Liver (tissue), 3 donors: ENCODE measurements around the gene LTB4R2.

Experiments
- HNF4A ChIP-seq, 2 donors: conservative IDR thresholded peaks; 2 replicates each; pipeline ENCODE4 v1.6.1; 2016; ENCODE audit warnings: antibody characterized with exemption in 2 of 2, mild to moderate bottlenecking in 2 of 2
- HNF4G ChIP-seq: IDR thresholded peaks from 2 replicates; pipeline ENCODE4 v1.6.1; 2016; ENCODE audit warnings: antibody characterized with exemption
- JUND ChIP-seq, 2 donors: IDR thresholded peaks; 2 replicates each; pipeline ENCODE4 v1.6.1; 2016; ENCODE audit warnings: antibody characterized with exemption in 2 of 2
- RAD21 ChIP-seq, 2 donors: IDR thresholded peaks; 2 replicates each; pipeline ENCODE4 v1.6.1; 2016; ENCODE audit warnings: antibody characterized with exemption in 2 of 2, mild to moderate bottlenecking in 2 of 2
- SP1 ChIP-seq: IDR thresholded peaks from 2 replicates; pipeline ENCODE4 v1.6.1; 2018; ENCODE audit warnings: antibody characterized with exemption, mild to moderate bottlenecking
- TAF1 ChIP-seq: conservative IDR thresholded peaks from 2 replicates; pipeline ENCODE4 v1.6.1; 2016; ENCODE audit warnings: antibody characterized with exemption, mild to moderate bottlenecking
- YY1 ChIP-seq: IDR thresholded peaks from 2 replicates; pipeline ENCODE4 v1.6.1; 2016; ENCODE audit warnings: antibody characterized with exemption, mild to moderate bottlenecking
- TF ChIP-seq, protein P1 (sequence below): fragments of 150-350 bp; IDR thresholded peaks from 2 replicates; pipeline ENCODE4 v1.5.1; 2017; ENCODE audit warnings: improper control_type of control experiment, low read depth, low read length; ENCODE audit not compliant: missing input control
- TF ChIP-seq, protein P2 (sequence below): IDR thresholded peaks from 2 replicates; pipeline ENCODE4 v1.6.1; 2016; ENCODE audit warnings: antibody characterized with exemption, mild to moderate bottlenecking
- TF ChIP-seq, protein P3 (sequence below): IDR thresholded peaks from 2 replicates; pipeline ENCODE4 v1.6.1; 2016; ENCODE audit warnings: antibody characterized with exemption
- TF ChIP-seq, protein P4 (sequence below): IDR thresholded peaks from 2 replicates; pipeline ENCODE4 v1.6.1; 2016; ENCODE audit warnings: antibody characterized with exemption
- TF ChIP-seq, protein P5 (sequence below): IDR thresholded peaks from 2 replicates; pipeline ENCODE4 v1.6.1; 2016; ENCODE audit warnings: antibody characterized with exemption
- donor health status: healthy.
- donor health status: healthy.

DNA sequence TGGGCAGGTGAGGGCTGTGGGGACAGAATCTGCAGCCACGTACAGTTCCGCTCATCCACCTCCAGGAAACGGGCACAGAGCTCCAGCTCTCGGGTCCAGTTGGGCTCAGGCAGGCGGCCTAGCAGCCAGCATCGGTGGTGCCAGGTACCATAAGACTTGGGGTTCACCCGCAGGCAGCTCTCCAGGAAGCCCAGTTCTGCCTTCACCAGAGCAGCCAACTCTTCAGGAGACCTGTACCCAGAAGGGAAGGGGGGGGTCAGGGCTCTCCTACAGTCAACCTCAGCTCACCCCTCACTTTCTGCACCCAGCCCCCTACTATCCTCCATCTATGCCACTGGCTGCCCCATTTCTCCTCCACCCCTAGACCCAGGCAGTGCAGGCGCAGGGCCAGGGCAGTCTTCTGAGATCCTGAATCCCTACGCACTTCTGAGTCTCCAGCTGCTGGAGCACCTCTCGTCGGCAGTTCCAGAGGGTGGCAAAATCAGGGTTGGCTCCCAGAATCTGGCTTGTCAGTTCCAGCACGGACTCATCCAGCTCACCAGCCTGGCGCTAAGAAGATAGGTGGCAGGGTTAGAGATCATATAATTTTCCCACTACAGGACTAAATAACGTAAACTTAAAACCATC is 39.9 kb upstream of the LTB4R2 start:
- TF ChIP-seq, protein P1, sequence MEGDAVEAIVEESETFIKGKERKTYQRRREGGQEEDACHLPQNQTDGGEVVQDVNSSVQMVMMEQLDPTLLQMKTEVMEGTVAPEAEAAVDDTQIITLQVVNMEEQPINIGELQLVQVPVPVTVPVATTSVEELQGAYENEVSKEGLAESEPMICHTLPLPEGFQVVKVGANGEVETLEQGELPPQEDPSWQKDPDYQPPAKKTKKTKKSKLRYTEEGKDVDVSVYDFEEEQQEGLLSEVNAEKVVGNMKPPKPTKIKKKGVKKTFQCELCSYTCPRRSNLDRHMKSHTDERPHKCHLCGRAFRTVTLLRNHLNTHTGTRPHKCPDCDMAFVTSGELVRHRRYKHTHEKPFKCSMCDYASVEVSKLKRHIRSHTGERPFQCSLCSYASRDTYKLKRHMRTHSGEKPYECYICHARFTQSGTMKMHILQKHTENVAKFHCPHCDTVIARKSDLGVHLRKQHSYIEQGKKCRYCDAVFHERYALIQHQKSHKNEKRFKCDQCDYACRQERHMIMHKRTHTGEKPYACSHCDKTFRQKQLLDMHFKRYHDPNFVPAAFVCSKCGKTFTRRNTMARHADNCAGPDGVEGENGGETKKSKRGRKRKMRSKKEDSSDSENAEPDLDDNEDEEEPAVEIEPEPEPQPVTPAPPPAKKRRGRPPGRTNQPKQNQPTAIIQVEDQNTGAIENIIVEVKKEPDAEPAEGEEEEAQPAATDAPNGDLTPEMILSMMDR: no peak
- TF ChIP-seq YY1 (no peak), RAD21 (IDR thresholded peaks at IDR 0.05) (no peak), TAF1 (no peak), JUND (IDR thresholded peaks at IDR 0.05) (no peak), HNF4G (no peak), HNF4A (conservative IDR thresholded peaks at IDR 0.05) (no peak), SP1 (no peak)
- TF ChIP-seq, protein P2, sequence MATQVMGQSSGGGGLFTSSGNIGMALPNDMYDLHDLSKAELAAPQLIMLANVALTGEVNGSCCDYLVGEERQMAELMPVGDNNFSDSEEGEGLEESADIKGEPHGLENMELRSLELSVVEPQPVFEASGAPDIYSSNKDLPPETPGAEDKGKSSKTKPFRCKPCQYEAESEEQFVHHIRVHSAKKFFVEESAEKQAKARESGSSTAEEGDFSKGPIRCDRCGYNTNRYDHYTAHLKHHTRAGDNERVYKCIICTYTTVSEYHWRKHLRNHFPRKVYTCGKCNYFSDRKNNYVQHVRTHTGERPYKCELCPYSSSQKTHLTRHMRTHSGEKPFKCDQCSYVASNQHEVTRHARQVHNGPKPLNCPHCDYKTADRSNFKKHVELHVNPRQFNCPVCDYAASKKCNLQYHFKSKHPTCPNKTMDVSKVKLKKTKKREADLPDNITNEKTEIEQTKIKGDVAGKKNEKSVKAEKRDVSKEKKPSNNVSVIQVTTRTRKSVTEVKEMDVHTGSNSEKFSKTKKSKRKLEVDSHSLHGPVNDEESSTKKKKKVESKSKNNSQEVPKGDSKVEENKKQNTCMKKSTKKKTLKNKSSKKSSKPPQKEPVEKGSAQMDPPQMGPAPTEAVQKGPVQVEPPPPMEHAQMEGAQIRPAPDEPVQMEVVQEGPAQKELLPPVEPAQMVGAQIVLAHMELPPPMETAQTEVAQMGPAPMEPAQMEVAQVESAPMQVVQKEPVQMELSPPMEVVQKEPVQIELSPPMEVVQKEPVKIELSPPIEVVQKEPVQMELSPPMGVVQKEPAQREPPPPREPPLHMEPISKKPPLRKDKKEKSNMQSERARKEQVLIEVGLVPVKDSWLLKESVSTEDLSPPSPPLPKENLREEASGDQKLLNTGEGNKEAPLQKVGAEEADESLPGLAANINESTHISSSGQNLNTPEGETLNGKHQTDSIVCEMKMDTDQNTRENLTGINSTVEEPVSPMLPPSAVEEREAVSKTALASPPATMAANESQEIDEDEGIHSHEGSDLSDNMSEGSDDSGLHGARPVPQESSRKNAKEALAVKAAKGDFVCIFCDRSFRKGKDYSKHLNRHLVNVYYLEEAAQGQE: no peak
- TF ChIP-seq, protein P3, sequence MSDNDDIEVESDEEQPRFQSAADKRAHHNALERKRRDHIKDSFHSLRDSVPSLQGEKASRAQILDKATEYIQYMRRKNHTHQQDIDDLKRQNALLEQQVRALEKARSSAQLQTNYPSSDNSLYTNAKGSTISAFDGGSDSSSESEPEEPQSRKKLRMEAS: no peak
- TF ChIP-seq, protein P4, sequence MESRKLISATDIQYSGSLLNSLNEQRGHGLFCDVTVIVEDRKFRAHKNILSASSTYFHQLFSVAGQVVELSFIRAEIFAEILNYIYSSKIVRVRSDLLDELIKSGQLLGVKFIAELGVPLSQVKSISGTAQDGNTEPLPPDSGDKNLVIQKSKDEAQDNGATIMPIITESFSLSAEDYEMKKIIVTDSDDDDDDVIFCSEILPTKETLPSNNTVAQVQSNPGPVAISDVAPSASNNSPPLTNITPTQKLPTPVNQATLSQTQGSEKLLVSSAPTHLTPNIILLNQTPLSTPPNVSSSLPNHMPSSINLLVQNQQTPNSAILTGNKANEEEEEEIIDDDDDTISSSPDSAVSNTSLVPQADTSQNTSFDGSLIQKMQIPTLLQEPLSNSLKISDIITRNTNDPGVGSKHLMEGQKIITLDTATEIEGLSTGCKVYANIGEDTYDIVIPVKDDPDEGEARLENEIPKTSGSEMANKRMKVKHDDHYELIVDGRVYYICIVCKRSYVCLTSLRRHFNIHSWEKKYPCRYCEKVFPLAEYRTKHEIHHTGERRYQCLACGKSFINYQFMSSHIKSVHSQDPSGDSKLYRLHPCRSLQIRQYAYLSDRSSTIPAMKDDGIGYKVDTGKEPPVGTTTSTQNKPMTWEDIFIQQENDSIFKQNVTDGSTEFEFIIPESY: no peak
- TF ChIP-seq, protein P5, sequence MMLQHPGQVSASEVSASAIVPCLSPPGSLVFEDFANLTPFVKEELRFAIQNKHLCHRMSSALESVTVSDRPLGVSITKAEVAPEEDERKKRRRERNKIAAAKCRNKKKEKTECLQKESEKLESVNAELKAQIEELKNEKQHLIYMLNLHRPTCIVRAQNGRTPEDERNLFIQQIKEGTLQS: no peak
